ENCODE measurements around the gene SLC26A11. TPM values are rescaled to one million over a fixed set of nuclear protein-coding genes. Genes with fewer than 3 reads are reported as not detected.

Gene SLC26A11
- total RNA-seq, 2 experiments from 2014 or later, result 1.6 to 1.7 TPM

DNA sequence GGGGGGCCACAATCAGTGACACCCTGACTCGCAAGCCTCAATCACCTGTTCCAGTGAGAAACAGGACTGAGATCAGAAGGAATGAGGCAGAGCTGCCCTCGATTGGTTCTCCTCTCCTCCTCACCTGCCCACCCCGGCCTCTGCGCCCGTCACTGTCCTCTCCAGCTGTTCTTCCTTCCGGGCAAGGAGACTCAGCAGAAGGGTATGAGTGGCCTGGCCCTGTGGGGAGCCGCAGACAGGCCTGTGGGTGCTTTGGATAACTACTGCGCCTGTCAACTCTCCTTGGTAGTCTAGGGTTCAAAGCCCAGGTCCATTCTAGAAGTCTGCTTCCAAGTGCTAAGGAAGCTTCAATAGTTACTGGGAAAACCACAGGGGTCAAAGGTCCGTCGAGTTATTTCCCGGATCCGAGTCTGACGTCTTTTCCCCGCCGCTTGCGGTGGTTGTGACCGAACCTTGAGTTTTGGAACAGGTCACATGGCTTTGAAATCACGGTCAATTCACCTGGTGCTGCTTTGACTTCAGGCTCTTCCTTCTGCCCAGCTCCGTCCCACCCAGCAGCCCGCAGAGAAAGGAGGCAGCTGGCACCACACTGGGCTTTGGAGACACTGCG lies 42.1 kb upstream of the SLC26A11 start:
- Mint-ChIP-seq H3K4me3 (no peak overlapping the region), H3K36me3 (ENCODE audit: low read depth) (no peaks in the 10 kb centered on the region), H3K9me3 (no peaks in the 10 kb centered on the region), H3K27ac (no peak overlapping the region), H3K27me3 (no peaks in the 10 kb centered on the region), H3K4me1 (ENCODE audit: low read depth) (no peaks in the 10 kb centered on the region)
- TF ChIP-seq, protein P1, sequence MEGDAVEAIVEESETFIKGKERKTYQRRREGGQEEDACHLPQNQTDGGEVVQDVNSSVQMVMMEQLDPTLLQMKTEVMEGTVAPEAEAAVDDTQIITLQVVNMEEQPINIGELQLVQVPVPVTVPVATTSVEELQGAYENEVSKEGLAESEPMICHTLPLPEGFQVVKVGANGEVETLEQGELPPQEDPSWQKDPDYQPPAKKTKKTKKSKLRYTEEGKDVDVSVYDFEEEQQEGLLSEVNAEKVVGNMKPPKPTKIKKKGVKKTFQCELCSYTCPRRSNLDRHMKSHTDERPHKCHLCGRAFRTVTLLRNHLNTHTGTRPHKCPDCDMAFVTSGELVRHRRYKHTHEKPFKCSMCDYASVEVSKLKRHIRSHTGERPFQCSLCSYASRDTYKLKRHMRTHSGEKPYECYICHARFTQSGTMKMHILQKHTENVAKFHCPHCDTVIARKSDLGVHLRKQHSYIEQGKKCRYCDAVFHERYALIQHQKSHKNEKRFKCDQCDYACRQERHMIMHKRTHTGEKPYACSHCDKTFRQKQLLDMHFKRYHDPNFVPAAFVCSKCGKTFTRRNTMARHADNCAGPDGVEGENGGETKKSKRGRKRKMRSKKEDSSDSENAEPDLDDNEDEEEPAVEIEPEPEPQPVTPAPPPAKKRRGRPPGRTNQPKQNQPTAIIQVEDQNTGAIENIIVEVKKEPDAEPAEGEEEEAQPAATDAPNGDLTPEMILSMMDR (IDR thresholded peaks at IDR 0.05), result no peak
- DNase-seq (no peak), ATAC-seq (no peak)
- POLR2A ChIA-PET, result no interaction called here
- CTCF ChIA-PET, result interaction anchor here (1.4 kb wide), 1 partner anchor 17 kb away, joined by 5 read pairs; no protein-coding TSS in a partner anchor
- intact Hi-C loops (cut with micrococcal nuclease), result no loop called here

DNA sequence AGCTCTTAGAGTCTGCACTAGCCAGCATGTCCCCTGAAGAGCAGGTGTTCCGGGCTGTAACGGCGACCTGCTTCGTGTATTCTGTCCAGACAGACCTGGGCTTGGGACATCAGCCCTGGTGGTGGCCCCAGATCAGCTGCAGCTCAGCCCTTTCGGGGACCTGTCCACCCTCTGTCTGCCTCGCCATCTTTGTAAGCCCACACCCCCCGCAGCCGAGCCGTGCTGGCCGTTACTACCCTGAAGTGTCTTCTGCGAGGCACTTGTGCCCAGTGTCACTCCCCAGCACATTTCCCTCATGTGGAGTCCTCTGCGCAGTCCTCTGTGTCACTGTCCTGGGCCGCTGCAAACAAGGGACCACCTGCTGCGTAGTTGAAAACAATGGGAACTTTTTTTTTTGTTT lies 40.0 kb upstream of the SLC26A11 start:
- TF ChIP-seq, protein P1 (IDR thresholded peaks at IDR 0.05), result no peak
- POLR2A ChIA-PET, result no interaction called here

DNA sequence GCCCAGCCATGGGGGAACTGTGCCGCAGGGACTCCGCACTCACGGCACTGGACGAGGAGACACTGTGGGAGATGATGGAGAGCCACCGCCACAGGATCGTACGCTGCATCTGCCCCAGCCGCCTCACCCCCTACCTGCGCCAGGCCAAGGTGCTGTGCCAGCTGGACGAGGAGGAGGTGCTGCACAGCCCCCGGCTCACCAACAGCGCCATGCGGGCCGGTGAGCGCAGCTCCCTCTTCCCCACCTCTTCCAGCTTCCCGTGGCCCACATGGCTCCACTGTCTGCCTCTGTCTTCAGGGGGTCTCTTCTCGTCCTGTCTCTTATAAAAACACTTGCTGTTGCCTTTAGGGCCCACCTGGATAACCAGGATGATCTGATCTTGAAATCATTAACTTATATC lies 38.8 kb upstream of the SLC26A11 start:
- H3K36me3 Mint-ChIP-seq (ENCODE audit: low read depth), result no peaks in the 10 kb centered on the region
- intact Hi-C loops (cut with micrococcal nuclease), result no loop called here
- H3K4me3 Mint-ChIP-seq, result no peak overlapping the region
- no peaks in the 10 kb centered on the region for H3K27me3 Mint-ChIP-seq
- ATAC-seq (no peak), DNase-seq (no peak)
- TF ChIP-seq, protein P1 (IDR thresholded peaks at IDR 0.05), result no peak
- no peak overlapping the region for H3K27ac Mint-ChIP-seq
- ChIA-PET POLR2A (no interaction called here), CTCF (interaction anchor here (1.6 kb wide), 1 partner anchor 14 kb away, joined by 4 read pairs; no protein-coding TSS in a partner anchor)
- no peaks in the 10 kb centered on the region for H3K9me3 Mint-ChIP-seq
- H3K4me1 Mint-ChIP-seq (ENCODE audit: low read depth), result no peaks in the 10 kb centered on the region

More for the DNA sequence above, 40.0 kb upstream of the SLC26A11 start:
- Mint-ChIP-seq H3K27me3 (no peaks in the 10 kb centered on the region), H3K4me1 (ENCODE audit: low read depth) (no peaks in the 10 kb centered on the region), H3K9me3 (no peaks in the 10 kb centered on the region), H3K36me3 (ENCODE audit: low read depth) (no peaks in the 10 kb centered on the region), H3K27ac (no peak overlapping the region), H3K4me3 (no peak overlapping the region)
- DNase-seq (no peak), ATAC-seq (no peak)
- CTCF ChIA-PET, result interaction anchor here (1.1 kb wide), 2 partner anchors 16 kb away, joined by 3 to 5 read pairs; no protein-coding TSS in a partner anchor
- intact Hi-C loops (cut with micrococcal nuclease), result no loop called here

DNA sequence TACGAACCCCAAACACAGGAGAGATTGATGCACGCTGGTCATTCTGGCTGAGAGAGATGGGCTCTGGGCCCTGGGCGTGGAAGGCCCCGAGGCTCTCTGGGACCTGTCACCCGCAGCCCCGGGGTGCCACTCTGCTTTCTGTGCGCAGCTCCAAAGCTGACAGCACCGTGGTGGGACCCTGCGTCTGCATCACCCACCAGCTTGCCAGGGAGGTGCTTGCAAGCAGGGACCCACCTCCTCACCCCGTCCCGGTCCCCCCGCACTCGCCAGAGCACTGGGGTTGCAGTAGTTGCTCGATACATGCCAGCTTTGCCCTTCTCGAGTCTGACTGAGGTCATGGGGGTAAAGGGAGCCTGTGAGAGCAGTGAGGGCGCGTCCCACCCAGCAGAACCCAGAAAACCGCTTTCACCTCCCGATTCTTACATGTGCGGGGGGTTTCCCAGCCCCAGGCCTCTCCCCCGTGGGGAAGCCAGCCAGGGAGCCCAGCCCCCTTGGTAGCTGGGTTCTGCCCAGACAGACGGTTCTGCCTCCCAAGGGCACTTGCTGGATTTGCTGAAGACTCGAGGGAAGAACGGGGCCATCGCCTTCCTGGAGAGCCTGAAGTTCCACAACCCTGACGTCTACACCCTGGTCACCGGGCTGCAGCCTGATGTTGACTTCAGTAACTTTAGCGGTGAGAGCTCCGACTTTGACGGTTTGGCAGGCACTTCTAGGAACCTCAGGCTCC lies 37.9 kb upstream of the SLC26A11 start:
- intact Hi-C loops (cut with micrococcal nuclease), result no loop called here
- Mint-ChIP-seq H3K27ac (no peak overlapping the region), H3K27me3 (no peaks in the 10 kb centered on the region), H3K36me3 (ENCODE audit: low read depth) (no peaks in the 10 kb centered on the region), H3K9me3 (no peaks in the 10 kb centered on the region), H3K4me1 (ENCODE audit: low read depth) (no peaks in the 10 kb centered on the region), H3K4me3 (no peak overlapping the region)
- no peak for DNase-seq
- ChIA-PET CTCF (interaction anchor here (0.7 to 1.6 kb wide), 2 partner anchors 13 to 81 kb away, joined by 3 to 4 read pairs; partner anchors contain the start of gene GAA), POLR2A (interaction anchor here (1.8 kb wide), 1 partner anchor 14 kb away, joined by 6 read pairs; no protein-coding TSS in a partner anchor)
- ATAC-seq, result no peak
- TF ChIP-seq, protein P1 (IDR thresholded peaks at IDR 0.05), result no peak

DNA sequence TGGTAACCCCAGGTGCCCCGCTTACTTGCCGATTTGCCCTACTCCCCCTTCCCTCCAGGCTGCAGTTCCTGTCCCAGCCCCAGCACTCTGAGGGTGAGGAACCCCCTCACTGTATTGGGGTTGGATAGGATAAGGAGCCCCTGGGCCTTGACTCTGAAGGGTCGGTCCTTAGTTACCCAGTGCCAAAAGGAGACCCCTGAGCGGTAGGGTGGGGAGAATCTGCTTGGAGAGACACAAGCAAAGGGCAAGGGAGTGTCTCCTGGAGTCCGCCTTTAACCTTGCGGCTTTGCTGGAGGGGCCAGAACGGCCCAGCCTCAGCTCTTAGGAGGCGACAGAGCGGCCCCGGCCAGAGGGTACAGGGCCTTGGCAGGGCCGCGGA lies 37.4 kb upstream of the SLC26A11 start:
- Mint-ChIP-seq H3K4me1 (ENCODE audit: low read depth) (no peaks in the 10 kb centered on the region), H3K36me3 (ENCODE audit: low read depth) (no peaks in the 10 kb centered on the region), H3K4me3 (no peak overlapping the region), H3K9me3 (no peaks in the 10 kb centered on the region), H3K27ac (no peak overlapping the region), H3K27me3 (no peaks in the 10 kb centered on the region)
- ATAC-seq (no peak), DNase-seq (no peak)
- TF ChIP-seq, protein P1 (IDR thresholded peaks at IDR 0.05), result no peak
- intact Hi-C loops (cut with micrococcal nuclease), result no loop called here
- ChIA-PET CTCF (interaction anchor here (0.9 to 1.6 kb wide), 2 partner anchors 13 to 81 kb away, joined by 3 to 4 read pairs; partner anchors contain the start of gene GAA), POLR2A (interaction anchor here (1.8 kb wide), 1 partner anchor 14 kb away, joined by 6 read pairs; no protein-coding TSS in a partner anchor)
